H1 (cell line): ENCODE measurements around the gene FOXP2. TPM values are rescaled to one million over a fixed set of nuclear protein-coding genes. Genes with fewer than 3 reads are reported as not detected.

Experiments used
- CTCF ChIA-PET: fragments of 300-600 bp; sonication (Branson Sonifier 250); formaldehyde crosslinking; loops from one replicate; lab custom pipeline; 2021; ENCODE audit not compliant: partially characterized antibody; lab: Charles Lee
- POLR2A ChIA-PET: fragments of 300-600 bp; sonication (Branson Sonifier 250); formaldehyde crosslinking; loops from one replicate; lab custom pipeline; 2021; ENCODE audit warnings: inconsistent platforms; ENCODE audit not compliant: partially characterized antibody; lab: Charles Lee
- DNase-seq, 2 experiments: peaks; one replicate each; pipeline versions ENCODE4 v3.0.0 to v3.0.0-alpha.2; 2010 to 2022; ENCODE audit warnings: low spot score in 2 of 2, low read depth in 1 of 2, mixed read lengths in 1 of 2
- FAIRE-seq: peaks from 2 replicates; lab custom pipeline; 2011; peaks lifted over from hg19 to GRCh38; lab: Jason Lieb, UNC
- H2AFZ ChIP-seq: 2 replicates; pipeline ENCODE4 v1.8.1; 2012; ENCODE audit warnings: low read length, inconsistent platforms
- H2AK5ac ChIP-seq: 2 replicates; pipeline ENCODE4 v1.6.1; 2013; ENCODE audit warnings: low read depth, low read length
- H2BK120ac ChIP-seq: replicated peaks from 2 replicates; pipeline ENCODE3; 2013; ENCODE audit warnings: low read depth, low read length, inconsistent platforms
- H2BK12ac ChIP-seq: 2 replicates; pipeline ENCODE4 v1.6.1; 2013; ENCODE audit warnings: low read depth, low read length
- H2BK15ac ChIP-seq: 2 replicates; pipeline ENCODE4 v1.6.1; 2013; ENCODE audit warnings: low read length
- H2BK20ac ChIP-seq: 2 replicates; pipeline ENCODE4 v1.6.1; 2013; ENCODE audit warnings: low read length
- H2BK5ac ChIP-seq: 2 replicates; pipeline ENCODE4 v1.6.1; 2013; ENCODE audit warnings: low read depth, low read length
- H3K14ac ChIP-seq: 2 replicates; pipeline ENCODE4 v1.6.1; 2013; ENCODE audit warnings: inconsistent platforms; ENCODE audit not compliant: insufficient read length
- H3K18ac ChIP-seq: 2 replicates; pipeline ENCODE4 v1.6.1; 2013; ENCODE audit warnings: low read length; ENCODE audit errors: extremely low read depth
- H3K23ac ChIP-seq: 2 replicates; pipeline ENCODE4 v1.6.1; 2013; ENCODE audit warnings: inconsistent platforms; ENCODE audit not compliant: insufficient read length
- H3K23me2 ChIP-seq: 2 replicates; pipeline ENCODE4 v1.6.1; 2013; ENCODE audit warnings: low read depth, low read length
- H3K27ac ChIP-seq: 2 replicates; pipeline ENCODE4 v1.6.1; 2011; ENCODE audit warnings: low read depth, low read length, inconsistent platforms
- H3K27me3 ChIP-seq, 4 experiments: replicated peaks in 1 of 4; 1 replicate in 1 of 4; 2 replicates in 3 of 4; pipeline versions ENCODE4 v1.6.1 to v1.8.1; 2011 to 2013; ENCODE audit warnings: low read length in 3 of 4, mild to moderate bottlenecking in 3 of 4, inconsistent platforms in 2 of 4, mixed read lengths in 2 of 4, moderate library complexity in 1 of 4; ENCODE audit not compliant: control insufficient read depth in 3 of 4, insufficient read depth in 3 of 4; ENCODE audit errors: extremely low read depth in 1 of 4
- H3K36me3 ChIP-seq, 4 experiments: 2 replicates each; pipeline versions ENCODE4 v1.6.1 to v1.8.1; 2011 to 2013; ENCODE audit warnings: mild to moderate bottlenecking in 4 of 4, low read length in 3 of 4, moderate library complexity in 2 of 4, control low read depth in 1 of 4, inconsistent platforms in 1 of 4; ENCODE audit not compliant: insufficient read depth in 4 of 4, control insufficient read depth in 2 of 4
- H3K4ac ChIP-seq: replicated peaks from 2 replicates; pipeline ENCODE3; 2013; ENCODE audit warnings: low read length, low read depth, mixed read lengths, inconsistent platforms; ENCODE audit not compliant: insufficient read length
- H3K4me1 ChIP-seq, 4 experiments: replicated peaks in 1 of 4; 1 replicate in 1 of 4; 2 replicates in 3 of 4; pipeline versions ENCODE4 v1.6.1 to v1.8.1; 2011 to 2013; ENCODE audit warnings: low read length in 3 of 4, inconsistent platforms in 2 of 4, mixed read lengths in 1 of 4; ENCODE audit not compliant: insufficient read depth in 4 of 4, control insufficient read depth in 3 of 4
- H3K4me2 ChIP-seq, 2 experiments: 2 replicates each; pipeline versions ENCODE4 v1.6.1 to v1.8.1; 2011 to 2013; ENCODE audit warnings: low read depth in 2 of 2, low read length in 2 of 2, control low read depth in 1 of 2, inconsistent platforms in 1 of 2, mild to moderate bottlenecking in 1 of 2; ENCODE audit not compliant: insufficient read depth in 1 of 2
- H3K4me3 ChIP-seq, 4 experiments: fragments of 200-600, 300-600 bp in 1 of 4; sonication (generic), shearing (Covaris generic), sonication (Bioruptor Twin) in 1 of 4; 2 replicates each; pipeline versions ENCODE4 v1.5.1 to v1.8.1; 2011 to 2016; ENCODE audit warnings: low read length in 4 of 4, low read depth in 3 of 4, control low read depth in 2 of 4, inconsistent platforms in 2 of 4, mild to moderate bottlenecking in 2 of 4, mixed read lengths in 1 of 4, moderate library complexity in 1 of 4; ENCODE audit not compliant: insufficient read depth in 2 of 4; ENCODE audit errors: extremely low read depth in 1 of 4
- H3K56ac ChIP-seq: replicated peaks from 2 replicates; pipeline ENCODE3; 2013; ENCODE audit warnings: low read depth, mild to moderate bottlenecking, mixed read lengths, low read length, inconsistent platforms; ENCODE audit not compliant: insufficient read length
- H3K79me1 ChIP-seq: 2 replicates; pipeline ENCODE4 v1.6.1; 2013; ENCODE audit warnings: low read depth, low read length, control low read depth
- H3K79me2 ChIP-seq, 2 experiments: 2 replicates each; pipeline versions ENCODE4 v1.6.1 to v1.8.1; 2012 to 2013; ENCODE audit warnings: low read length in 2 of 2, mild to moderate bottlenecking in 2 of 2, inconsistent platforms in 1 of 2; ENCODE audit not compliant: insufficient read depth in 2 of 2, control insufficient read depth in 1 of 2
- H3K9ac ChIP-seq, 4 experiments: replicated peaks in 1 of 4; 1 replicate in 1 of 4; 2 replicates in 3 of 4; pipeline versions ENCODE4 v1.6.1 to v1.8.1; 2011 to 2013; ENCODE audit warnings: low read depth in 3 of 4, low read length in 3 of 4, control low read depth in 2 of 4, mild to moderate bottlenecking in 2 of 4, moderate library complexity in 2 of 4, inconsistent platforms in 1 of 4; ENCODE audit errors: extremely low read depth in 1 of 4
- H3K9me3 ChIP-seq, 2 experiments: 2 replicates each; pipeline versions ENCODE4 v1.6.1 to v1.8.1; 2012 to 2013; ENCODE audit warnings: mild to moderate bottlenecking in 2 of 2, moderate library complexity in 2 of 2, control low read depth in 1 of 2, inconsistent platforms in 1 of 2, low read depth in 1 of 2, low read length in 1 of 2, mixed read lengths in 1 of 2; ENCODE audit not compliant: insufficient read depth in 2 of 2
- H4K20me1 ChIP-seq, 2 experiments: replicated peaks in 1 of 2; 2 replicates each; pipeline versions ENCODE3 to v1.8.1; 2011 to 2013; ENCODE audit warnings: inconsistent platforms in 2 of 2, low read length in 2 of 2, mild to moderate bottlenecking in 1 of 2; ENCODE audit not compliant: insufficient read depth in 2 of 2, control insufficient read depth in 1 of 2
- H4K5ac ChIP-seq: 2 replicates; pipeline ENCODE4 v1.6.1; 2013; ENCODE audit warnings: low read length, low read depth, mixed read lengths, inconsistent platforms; ENCODE audit not compliant: insufficient read length
- H4K8ac ChIP-seq: 2 replicates; pipeline ENCODE4 v1.8.0; 2013; ENCODE audit warnings: mild to moderate bottlenecking, moderate library complexity, low read length, inconsistent platforms; ENCODE audit not compliant: insufficient read depth; ENCODE audit errors: extremely low read depth
- H4K91ac ChIP-seq: replicated peaks from 2 replicates; pipeline ENCODE3; 2013; ENCODE audit warnings: low read length, mixed read lengths, inconsistent platforms; ENCODE audit not compliant: insufficient read length
- CEBPB ChIP-seq: IDR thresholded peaks from 2 replicates; pipeline ENCODE4 v1.6.1; 2012; ENCODE audit warnings: low read depth, low read length
- CREB1 ChIP-seq: IDR thresholded peaks from 2 replicates; pipeline ENCODE4 v1.6.1; 2012; ENCODE audit warnings: inconsistent platforms
- EZH2 ChIP-seq: fragments of 200-600 bp; sonication (generic); IDR thresholded peaks from 2 replicates; pipeline ENCODE4 v1.7.1; 2012; ENCODE audit warnings: low read depth, mild to moderate bottlenecking, moderate library complexity, low read length, inconsistent platforms; ENCODE audit not compliant: severe bottlenecking
- MAX ChIP-seq: IDR thresholded peaks from 2 replicates; pipeline ENCODE4 v1.6.1; 2012; ENCODE audit warnings: inconsistent platforms
- RBBP5 ChIP-seq: IDR thresholded peaks from 2 replicates; pipeline ENCODE4 v1.7.1; 2012; ENCODE audit warnings: low read depth, mild to moderate bottlenecking, inconsistent platforms, low read length, moderate library complexity, borderline replicate concordance
- RNF2 ChIP-seq: fragments of 200-900, 300-1000 bp; sonication (generic); IDR thresholded peaks from 2 replicates; pipeline ENCODE4 v1.7.1; 2016; ENCODE audit warnings: borderline replicate concordance, low read depth, mild to moderate bottlenecking, antibody characterized with exemption, low read length; ENCODE audit not compliant: poor library complexity, severe bottlenecking; ENCODE audit errors: missing control alignments
- SIN3A ChIP-seq, 2 experiments: IDR thresholded peaks in 1 of 2; conservative IDR thresholded peaks in 1 of 2; 2 replicates each; pipeline ENCODE4 v1.6.1; 2011 to 2012; ENCODE audit warnings: low read length in 2 of 2, improper control_type of control experiment in 1 of 2, low read depth in 1 of 2, mild to moderate bottlenecking in 1 of 2
- SP1 ChIP-seq: IDR thresholded peaks from 2 replicates; pipeline ENCODE4 v1.6.1; 2011; ENCODE audit warnings: low read depth, low read length
- SUZ12 ChIP-seq: fragments of 200-600 bp; sonication (generic); IDR thresholded peaks from 2 replicates; pipeline ENCODE4 v1.6.1; 2012; ENCODE audit warnings: mild to moderate bottlenecking, inconsistent platforms, low read length, moderate library complexity, mixed read lengths
- ZNF274 ChIP-seq: IDR thresholded peaks from 2 replicates; pipeline ENCODE4 v1.7.0; 2012; ENCODE audit warnings: low read length, borderline replicate concordance; ENCODE audit errors: extremely low read depth
- WGBS, 2 experiments: shearing (Covaris generic) in 1 of 2; methylation state at CpG; one replicate each; pipeline versions ENCODE4 v1.1.6 to v1.1.7; 2013 to 2015; ENCODE audit warnings: low lambda C conversion rate in 2 of 2, mixed read lengths in 2 of 2, inconsistent platforms in 1 of 2, low coverage in 1 of 2, missing lambda C conversion rate in 1 of 2; ENCODE audit not compliant: insufficient replicate concordance in 2 of 2, insufficient coverage in 1 of 2, insufficient read length in 1 of 2; ENCODE audit errors: extremely low coverage in 1 of 2, missing lambda C conversion rate in 1 of 2; 5-methylcytosine and 5-hydroxymethylcytosine counted together
- polyA plus RNA-seq, 7 experiments: library from polyadenylated mRNA; depleted of rRNA in 3 of 7; stranded (reverse) in 5 of 7; unstranded in 2 of 7; fragments of >200 nt in 5 of 7; fragments of 200-250 nt in 2 of 7; gene quantifications; 1 replicate in 5 of 7; 2 replicates in 1 of 7; 4 replicates in 1 of 7; pipeline versions ENCODE4 v1.2.1 to v1.2.3, GENCODE V29; 2011 to 2013; ENCODE audit warnings: missing spikeins in 2 of 7, mixed read lengths in 2 of 7
- total RNA-seq: library from RNA; stranded (reverse); fragmentation: NEBNext Ultra II Directional; extraction: Animal tissue kit (Norgen Biotek cat#: 25700); gene quantifications from 2 replicates; pipeline ENCODE4 v1.2.1, GENCODE V29; 2021
- TF ChIP-seq, protein P1 (sequence below): IDR thresholded peaks from 2 replicates; pipeline ENCODE4 v1.6.1; 2011; ENCODE audit warnings: low read length, improper control_type of control experiment

FOXP2 gene
- total and polyA plus RNA-seq, 2 of the 8 experiments (the other 6 are each of a cell fraction or from before 2014, with no cell fraction given) = 0.09 to 0.43 TPM

- WGBS, 2 experiments = 90% methylated on average over 6 of the region's 6 CpGs; no CpG with 5 or more reads in 1 of the 2 experiments
- H3K79me2 ChIP-seq = no peaks in the 10 kb centered on the region
- no peak overlapping the region for H3K18ac ChIP-seq
- H2BK20ac ChIP-seq = no peak overlapping the region
- POLR2A ChIA-PET = no interaction called here
- no peak overlapping the region for H2BK12ac ChIP-seq
- no peaks in the 10 kb centered on the region for H3K9me3 ChIP-seq
- H3K4me2 ChIP-seq = no peak overlapping the region
- H2AFZ ChIP-seq = no peak overlapping the region
- no peaks in the 10 kb centered on the region for H4K20me1 ChIP-seq
- no peak overlapping the region for H2BK120ac ChIP-seq
- DNase-seq (no peak), FAIRE-seq (no peak)
- H3K9ac ChIP-seq = no peak overlapping the region
- CTCF ChIA-PET = interaction anchor here (0.5 to 2.7 kb wide), 8 partner anchors 9 to 628 kb away, joined by 3 to 10 read pairs (median 3); no protein-coding TSS in a partner anchor
- no peak overlapping the region for H2BK15ac ChIP-seq
- H3K14ac ChIP-seq = no peak overlapping the region
- no peak overlapping the region for H4K5ac ChIP-seq
- no peaks in the 10 kb centered on the region for H3K36me3 ChIP-seq
- no peak overlapping the region for H2AK5ac ChIP-seq
- no peaks in the 10 kb centered on the region for H3K27me3 ChIP-seq
- H3K4ac ChIP-seq = no peak overlapping the region
- H4K8ac ChIP-seq = no peak overlapping the region
- H3K56ac ChIP-seq = no peak overlapping the region
- H3K4me3 ChIP-seq = no peak overlapping the region
- H4K91ac ChIP-seq = no peak overlapping the region
- TF ChIP-seq CREB1 (no peak), RBBP5 (no peak), EZH2 (no peak), SP1 (no peak), RNF2 (no peak), CEBPB (no peak), SIN3A (conservative IDR thresholded peaks at IDR 0.05 in 1 of 2, IDR thresholded peaks at IDR 0.05 in 1 of 2; ENCODE audit: low read depth in 1 of 2, low read length in 2 of 2) (no peak), MAX (no peak), ZNF274 (no peak), SUZ12 (no peak)
- TF ChIP-seq, protein P1, sequence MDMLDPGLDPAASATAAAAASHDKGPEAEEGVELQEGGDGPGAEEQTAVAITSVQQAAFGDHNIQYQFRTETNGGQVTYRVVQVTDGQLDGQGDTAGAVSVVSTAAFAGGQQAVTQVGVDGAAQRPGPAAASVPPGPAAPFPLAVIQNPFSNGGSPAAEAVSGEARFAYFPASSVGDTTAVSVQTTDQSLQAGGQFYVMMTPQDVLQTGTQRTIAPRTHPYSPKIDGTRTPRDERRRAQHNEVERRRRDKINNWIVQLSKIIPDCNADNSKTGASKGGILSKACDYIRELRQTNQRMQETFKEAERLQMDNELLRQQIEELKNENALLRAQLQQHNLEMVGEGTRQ = no peak
- no peaks in the 10 kb centered on the region for H3K23me2 ChIP-seq
- H2BK5ac ChIP-seq = no peak overlapping the region
- H3K79me1 ChIP-seq = no peaks in the 10 kb centered on the region
- H3K27ac ChIP-seq = no peak overlapping the region
- peaks cover 0 to 15% (median 5%) of the 10 kb centered on the region in 4 experiments; a peak in 3 of 7 replicates for H3K4me1 ChIP-seq
- no peak overlapping the region for H3K23ac ChIP-seq
Measured at GRCh38 chr7:114662002-114662677, 247.5 kb downstream of the FOXP2 start.
